ENCODE results near the gene ACE2.

ACE2 gene

DNA sequence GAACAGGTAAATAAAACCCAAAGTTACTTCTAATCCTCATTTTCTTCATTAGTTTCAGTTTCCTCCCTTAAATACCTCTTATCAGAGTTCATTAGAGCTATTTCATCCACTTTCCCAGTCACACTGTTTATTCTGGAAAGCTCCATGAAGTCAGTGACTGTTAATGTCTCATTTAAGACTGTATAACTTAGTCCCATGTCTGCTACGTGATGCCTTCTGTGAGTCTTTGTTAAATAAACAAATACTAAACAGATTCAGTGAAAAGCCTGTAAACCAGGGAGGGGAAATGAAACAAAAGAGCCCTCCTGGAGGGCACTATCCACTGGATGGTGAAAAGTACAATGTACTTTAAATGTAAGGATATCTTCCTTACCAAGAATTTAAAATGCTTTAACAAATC is 24.7 kb downstream of the ACE2 start:
- DNase-seq (ENCODE audit: low spot score) (no peak), FAIRE-seq (no peak)

DNA sequence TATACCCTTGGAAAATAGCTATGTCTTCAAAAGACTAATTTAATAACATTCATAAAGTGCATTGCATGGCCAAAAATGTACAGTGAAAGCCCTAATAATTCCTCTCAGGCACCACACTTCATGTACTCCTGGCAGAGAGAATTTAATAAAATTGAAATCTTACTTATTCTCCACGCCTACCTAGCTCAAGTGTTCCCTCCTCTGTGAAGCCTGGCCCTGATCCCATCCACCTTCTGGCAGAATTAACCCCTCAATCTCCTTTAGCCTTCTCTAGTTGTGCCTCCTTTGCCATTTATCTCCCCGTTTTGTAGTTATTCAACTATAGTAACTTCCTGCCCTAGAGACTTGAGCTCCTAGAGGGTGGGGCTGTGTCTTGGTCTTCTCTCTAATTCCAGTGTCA is 26.7 kb downstream of the ACE2 start:
- FAIRE-seq, result no peak
- no peak for DNase-seq (ENCODE audit: low spot score)

DNA sequence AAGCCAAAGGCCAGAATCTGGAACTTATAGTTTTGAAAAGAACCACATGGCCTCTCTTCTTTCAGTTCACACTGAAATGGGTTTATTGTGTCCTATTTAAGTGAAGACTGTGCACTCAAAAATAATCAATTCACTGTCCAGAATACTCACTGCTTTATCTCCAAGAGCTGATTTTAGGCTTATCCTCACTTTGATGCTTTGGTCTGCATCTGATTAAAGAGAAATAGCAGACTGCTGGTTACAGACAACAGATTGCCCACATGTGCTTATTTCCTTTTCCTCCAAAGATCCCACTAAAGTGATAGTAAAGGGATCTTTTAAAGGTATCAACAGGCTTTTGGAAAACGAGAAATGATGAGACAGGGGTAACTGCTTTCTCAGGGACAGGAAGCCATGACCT is 30.6 kb downstream of the ACE2 start:
- no peak for FAIRE-seq
- DNase-seq (ENCODE audit: low spot score), result no peak

DNA sequence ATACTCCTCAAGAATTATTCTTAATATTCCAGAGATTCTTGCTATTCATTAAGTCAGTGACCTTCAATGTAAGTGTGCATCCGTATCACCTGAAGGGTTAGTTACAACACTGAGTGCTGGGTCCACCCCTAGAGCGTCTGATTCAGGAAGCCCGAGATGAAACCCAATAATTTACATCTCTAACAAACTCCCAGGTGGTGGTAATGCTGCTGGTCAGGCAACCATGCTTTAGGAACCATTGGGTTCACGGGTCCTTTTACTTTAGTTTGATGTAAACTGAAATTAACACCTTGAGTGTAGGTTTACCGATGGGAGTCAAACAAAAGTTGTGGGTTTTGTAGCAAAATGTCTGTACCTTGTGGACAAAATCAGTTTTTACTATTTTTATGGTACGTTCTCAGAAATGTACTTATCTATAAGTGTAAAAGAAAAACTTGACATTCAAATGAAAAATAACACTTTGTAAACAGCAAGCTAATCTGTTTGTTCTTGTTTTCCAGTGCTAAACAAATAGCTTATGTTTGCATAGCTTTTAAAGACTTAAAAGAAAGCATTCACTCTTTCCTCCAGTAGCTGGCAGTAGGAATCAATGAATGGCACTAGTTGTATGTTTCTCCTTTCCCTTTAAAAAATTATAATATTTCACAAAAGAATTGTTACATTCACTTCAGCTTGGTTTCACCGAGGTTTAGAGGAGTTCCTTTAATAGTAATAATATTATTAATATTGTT is 32.7 kb downstream of the ACE2 start:
- DNase-seq (ENCODE audit: low spot score) (no peak), FAIRE-seq (no peak)

DNA sequence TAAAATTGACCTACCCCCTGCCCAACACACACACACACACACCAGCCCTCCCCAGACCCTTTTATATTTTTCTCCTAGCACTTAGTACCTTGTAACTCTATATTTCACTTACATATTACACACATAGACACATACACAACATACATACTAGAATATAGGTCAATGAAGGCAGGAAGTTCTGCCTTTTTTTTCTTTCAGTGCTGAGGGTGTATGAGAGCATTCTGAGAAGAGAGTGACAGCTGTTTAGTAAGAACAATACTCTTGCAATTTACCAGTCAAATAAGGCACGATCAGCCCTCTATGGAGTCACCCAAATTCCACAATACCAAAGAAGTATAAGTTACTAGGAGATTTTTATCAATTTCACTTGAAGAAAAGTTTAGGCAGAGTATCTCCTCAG is 33.5 kb downstream of the ACE2 start:
- no peak for FAIRE-seq
- no peak for DNase-seq (ENCODE audit: low spot score)

DNA sequence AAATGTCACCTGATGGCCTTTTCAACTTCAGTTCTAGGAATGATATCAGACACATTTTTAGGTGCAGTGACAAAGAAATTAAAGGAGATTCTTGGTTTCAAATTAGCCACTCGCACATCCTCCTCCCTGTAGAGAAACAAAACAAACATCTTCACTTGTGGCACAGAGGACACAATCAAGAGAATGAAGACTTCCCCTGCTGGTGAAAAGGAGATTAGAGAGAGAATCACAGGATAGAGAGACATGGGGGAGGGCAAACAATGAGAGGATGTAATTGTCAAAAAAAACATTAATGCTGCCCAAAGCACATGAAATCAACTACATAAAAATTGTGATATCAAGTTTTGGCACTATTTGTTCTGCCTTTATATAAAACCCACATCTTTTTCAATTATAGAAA is 34.5 kb downstream of the ACE2 start:
- FAIRE-seq (no peak), DNase-seq (ENCODE audit: low spot score) (no peak)

DNA sequence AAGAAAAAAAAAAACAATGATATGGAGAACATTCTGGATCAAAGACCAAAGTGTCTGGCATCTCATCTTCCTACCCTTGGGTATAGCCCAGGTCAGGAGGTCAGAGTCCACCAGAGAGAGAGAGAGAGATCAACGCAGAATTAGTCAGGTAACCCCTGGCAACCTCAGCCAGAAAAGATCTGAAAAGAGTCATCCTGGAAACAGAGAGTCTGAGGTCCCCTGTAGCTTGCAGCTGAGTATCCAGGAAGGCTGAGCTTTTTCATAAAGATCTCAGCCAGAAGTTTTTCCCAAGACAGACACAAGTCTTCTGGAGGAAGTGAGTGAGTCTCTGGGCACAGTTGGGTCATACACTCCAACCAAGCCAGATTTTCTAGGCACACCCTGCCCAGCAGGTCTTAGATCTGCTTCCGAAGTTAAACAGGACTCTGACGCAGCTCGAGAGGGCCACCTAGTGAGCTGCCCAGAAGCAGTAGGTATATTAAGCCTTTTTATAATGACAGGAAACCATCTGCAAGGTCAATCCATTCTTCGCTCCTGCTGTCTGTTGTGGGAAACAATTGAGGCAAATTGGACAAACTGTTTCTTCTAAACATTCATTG is 35.7 kb downstream of the ACE2 start:
- DNase-seq (ENCODE audit: low spot score), result no peak
- FAIRE-seq, result no peak

DNA sequence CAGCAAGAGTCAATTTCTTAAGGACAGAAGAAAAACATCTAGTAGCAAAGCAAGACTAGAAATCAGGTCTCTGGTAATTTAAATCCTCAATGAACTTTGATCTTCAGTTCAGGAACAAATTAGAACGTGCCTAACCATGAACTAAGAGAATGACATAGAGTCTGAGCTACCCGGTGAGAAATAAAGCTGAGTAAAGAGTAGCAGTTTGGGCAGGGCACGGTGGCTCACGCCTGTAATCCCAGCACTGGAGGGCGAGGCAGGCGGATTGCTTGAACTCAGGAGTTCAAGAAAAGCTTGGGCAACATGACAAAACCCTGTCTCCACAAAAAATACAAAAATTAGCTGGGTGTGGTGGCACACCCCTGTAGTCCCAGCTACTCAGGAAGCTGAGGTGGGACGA is 37.7 kb downstream of the ACE2 start:
- no peak for FAIRE-seq
- DNase-seq (ENCODE audit: low spot score), result no peak

DNA sequence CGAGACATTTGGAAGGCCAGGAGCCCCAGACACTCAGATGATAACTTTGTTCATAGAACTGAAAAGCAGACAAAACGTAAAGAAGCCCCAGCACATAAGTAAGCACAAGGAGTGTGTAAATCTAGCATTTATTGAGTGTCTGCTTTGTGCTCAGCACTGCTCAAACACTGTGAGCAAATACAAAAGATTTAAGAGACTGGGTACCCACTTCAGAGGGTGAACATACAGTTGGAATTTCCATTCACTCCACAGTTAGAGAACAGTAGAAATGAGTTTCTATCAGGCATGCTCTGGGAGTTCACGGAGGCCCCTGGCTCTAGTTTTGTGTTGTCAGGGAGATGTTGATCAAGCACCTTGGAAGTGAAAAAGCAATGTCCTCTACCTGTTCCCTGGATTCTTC is 39.8 kb downstream of the ACE2 start:
- FAIRE-seq, result no peak
- DNase-seq (ENCODE audit: low spot score), result no peak

DNA sequence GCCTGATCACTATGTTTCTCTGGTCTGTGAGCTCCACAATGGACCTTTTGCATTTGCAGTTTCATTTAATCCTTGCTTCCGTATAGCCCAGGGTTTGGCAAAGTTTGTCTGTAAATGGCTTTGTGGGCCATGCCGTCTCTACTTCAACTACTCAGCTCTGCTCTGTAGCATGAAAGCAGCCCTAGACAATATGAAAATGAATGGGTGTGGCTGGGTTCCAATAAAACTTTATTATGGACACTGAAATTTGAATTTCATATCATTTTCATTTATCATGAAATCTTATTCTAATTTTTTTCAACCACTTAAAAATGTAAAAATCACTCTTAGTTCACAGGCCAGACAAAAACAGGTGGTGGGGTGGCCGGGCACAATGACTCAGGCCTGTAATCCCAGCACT is 41.5 kb downstream of the ACE2 start:
- DNase-seq (ENCODE audit: low spot score), result no peak
- FAIRE-seq, result no peak

DNA sequence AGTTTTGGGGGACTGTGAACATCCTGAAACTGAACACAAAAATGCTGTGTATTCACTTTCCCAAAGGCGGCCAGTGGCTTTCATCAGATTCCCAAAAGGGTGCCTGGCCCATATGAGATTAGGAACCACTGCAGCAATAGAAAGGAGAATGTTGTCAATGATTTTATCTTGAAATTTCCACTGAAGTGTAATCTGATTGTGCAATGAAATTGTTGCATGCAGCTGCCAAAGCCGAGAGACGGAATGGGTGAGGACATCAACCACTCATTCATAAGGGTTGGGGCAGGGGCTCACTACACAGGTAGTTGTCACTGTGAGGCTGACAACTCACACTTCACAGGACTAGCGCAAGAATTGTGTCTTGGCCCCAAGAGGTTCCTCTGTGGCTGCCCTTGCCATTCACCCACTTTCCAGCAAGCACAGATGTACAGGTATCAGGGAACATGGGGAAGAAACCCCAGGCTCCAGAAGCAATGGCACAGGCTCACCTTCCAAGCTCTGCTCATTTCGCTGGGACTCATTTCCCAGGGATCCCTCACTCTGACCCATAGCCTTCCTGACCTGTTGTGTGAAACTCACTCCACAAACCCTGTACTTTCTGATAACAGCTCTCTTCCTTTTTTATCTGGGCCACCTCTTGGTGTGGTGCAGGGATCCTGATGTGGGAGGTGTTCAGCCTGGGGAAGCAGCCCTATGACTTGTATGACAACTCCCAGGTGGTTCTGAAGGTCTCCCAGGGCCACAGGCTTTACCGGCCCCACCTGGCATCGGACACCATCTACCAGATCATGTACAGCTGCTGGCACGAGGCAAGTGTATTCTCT is 51.4 kb downstream of the ACE2 start:
- FAIRE-seq, result no peak
- DNase-seq (ENCODE audit: low spot score), result no peak

DNA sequence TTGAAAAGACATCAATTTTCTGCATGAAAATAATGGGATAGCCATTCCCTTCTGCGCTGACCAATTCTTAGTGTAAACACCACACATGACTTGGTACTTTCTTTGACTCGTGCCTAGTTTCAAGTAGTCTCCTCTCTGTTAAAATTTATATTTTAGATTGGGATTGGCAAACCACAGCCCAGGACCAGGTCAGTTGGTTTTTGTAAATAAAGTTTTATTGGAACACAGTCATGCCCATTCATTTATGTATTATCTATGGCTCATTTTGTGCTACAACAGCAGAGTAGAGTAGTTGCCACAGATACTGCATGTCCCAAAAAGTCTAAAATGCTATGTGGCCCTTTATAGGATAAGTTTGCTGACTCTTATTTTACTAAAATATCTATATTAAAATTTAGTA is 53.4 kb downstream of the ACE2 start:
- no peak for DNase-seq (ENCODE audit: low spot score)
- no peak for FAIRE-seq

DNA sequence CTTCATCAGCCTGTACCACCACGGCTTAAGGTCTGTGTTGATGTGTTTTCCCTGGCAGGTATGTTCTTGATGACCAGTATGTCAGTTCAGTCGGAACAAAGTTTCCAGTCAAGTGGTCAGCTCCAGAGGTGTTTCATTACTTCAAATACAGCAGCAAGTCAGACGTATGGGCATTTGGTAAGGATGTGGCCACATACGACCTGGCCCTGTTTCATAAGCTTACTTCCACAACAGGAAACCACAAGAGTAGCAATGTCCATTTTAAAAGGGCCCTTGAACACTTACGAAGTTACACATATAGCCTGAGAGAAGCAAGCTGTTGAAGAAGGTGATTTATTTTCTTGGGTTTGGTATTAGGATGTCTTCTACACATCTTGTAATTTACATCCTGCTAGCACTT is 54.0 kb downstream of the ACE2 start:
- DNase-seq (ENCODE audit: low spot score) (no peak), FAIRE-seq (no peak)

DNA sequence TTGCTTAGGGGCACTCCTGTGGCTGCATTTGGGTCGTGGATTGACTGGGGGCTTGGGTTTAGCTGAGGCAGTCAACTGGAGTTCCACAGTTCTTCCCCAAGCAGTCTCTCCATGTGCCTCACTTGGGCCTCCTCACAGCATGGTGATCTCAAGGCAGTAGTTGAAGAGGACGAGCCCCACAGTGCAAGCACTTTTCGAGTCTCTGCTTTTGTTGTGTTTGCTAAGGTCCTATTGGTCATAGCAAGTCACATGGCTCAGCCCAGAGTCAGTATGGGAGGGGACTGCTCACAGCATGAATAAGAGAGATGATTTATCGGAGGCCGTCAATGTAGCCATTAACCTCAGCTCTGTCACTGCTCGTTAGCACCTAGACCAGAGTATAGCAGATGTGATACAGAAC is 70.4 kb downstream of the ACE2 start:
- FAIRE-seq (no peak), DNase-seq (ENCODE audit: low spot score) (no peak)

DNA sequence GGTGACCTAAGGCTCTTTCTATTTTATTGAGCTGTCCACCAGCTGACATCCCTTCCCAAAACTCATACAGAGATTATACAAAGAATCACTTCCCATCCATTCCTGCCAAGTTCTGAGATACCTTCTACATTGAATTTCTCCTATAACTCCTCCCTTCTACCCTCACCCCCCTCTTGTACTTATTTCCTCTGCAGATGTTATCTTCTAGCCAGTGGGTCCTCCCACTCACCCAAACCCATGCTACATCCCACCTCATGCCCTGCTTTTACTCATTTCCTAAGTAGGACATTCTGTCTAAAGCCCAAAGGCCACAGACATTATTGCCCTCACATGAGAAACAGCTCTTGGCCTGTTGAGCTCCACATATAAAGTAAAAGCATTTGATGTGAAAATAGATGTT is 71.6 kb downstream of the ACE2 start:
- no peak for DNase-seq (ENCODE audit: low spot score)
- FAIRE-seq, result no peak

DNA sequence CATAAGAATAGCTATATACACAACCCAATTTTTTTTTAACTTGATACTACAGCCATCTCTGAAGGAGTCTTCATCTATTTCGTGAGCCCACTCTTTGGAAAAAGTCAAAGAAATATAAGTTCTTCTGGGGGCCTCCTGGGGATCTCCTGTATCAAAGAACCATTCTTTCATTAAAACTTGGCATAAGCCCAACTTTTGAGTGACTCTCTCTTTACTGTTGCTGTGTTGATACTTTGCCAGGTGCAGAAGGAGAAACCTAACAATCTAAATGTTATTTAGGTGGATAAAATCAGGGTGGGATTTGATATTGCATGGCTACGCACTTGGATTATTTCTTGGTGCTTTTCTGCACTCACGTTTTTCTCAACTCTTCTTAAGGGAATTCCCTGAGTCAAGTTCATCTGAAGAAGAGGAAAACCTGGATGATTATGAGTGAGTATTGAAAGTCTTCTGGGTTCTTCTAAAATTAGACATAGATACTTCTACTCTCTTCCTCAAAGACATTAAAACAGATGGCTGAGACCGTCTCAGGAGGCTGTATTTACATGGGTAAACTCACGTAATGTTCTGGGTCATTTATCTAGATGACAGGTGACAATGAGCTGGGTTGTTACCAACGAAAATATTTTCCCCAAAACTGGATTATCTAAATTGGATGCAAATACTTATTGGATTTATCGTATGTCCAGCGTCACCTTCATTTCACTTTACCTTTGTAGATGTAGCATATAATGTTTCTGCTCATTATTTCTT is 74.9 kb downstream of the ACE2 start:
- FAIRE-seq, result no peak

DNA sequence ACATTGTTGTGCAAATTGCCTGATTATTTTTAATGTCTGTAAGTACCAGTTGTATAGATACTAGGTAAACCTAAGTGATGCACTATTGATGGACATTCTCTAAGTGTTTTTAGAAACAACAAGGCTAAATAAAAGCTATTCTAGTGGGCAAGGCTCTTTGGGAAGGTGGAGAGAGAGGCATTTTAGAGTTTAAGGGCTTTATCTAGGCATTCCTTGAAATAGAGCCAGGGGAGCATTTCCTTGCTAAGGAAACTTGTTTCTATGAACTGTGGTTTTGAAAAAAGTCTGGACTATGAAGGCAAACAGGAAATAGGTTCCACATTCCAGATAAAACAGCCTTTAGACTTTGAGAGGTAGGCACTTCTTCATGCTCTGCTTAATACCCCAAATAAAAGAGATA is 76.3 kb downstream of the ACE2 start:
- FAIRE-seq (no peak), DNase-seq (ENCODE audit: low spot score) (no peak)

More for the DNA sequence above, 74.9 kb downstream of the ACE2 start:
- no peak for DNase-seq (ENCODE audit: low spot score)

DNA sequence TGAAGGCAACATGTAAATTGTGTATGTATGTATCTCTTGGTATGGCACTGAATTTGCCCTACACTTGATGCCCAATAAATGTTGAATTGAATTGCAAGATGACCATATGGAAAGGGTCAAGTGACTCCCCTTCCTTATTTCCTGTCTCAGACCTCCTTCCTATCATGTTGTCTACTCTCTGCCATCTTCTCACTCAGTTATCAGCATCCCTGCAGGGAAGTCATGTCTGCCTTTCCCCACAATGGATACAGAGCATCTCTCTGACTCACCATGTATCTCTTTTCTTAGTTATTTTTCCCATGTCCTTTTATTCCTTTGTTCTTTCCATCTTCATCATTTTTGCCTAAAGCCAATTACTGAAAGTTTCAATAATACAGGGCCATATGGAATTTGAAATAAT is 77.7 kb downstream of the ACE2 start:
- FAIRE-seq, result no peak
- DNase-seq (ENCODE audit: low spot score), result no peak

DNA sequence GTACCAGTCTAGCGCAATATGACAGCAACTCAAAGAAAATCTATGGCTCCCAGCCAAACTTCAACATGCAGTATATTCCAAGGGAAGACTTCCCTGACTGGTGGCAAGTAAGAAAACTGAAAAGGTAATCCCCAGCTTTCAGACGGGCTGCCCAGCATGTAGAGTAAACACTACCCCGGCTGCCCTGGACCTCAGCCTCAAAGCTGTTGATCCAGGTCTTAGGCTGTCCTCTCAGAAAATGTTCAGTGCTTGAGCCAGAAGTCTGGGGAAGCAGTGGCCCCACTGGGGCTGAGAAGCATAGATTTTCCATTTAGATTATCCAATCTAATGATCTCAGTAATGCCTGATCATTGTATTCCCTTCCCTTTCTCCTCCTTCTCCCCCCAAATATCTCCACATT is 78.3 kb downstream of the ACE2 start:
- FAIRE-seq (no peak), DNase-seq (ENCODE audit: low spot score) (no peak)

DNA sequence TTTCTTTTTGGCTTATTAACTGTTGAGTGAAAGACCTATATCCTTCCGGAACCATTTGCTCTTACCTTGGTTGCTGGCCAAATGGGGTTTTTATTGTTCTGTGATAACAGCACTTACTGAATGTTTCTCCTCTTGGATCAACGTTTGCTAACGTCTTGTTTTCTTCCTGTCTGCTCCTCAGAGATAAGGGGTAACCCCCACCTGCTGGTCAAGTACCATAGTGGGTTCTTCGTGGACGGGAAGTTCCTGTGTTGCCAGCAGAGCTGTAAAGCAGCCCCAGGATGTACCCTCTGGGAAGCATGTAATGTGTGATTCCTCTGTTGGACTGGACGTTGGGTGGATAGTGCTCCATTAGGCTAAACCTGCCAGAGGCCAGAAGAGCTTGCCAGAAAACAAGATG is 84.8 kb downstream of the ACE2 start:
- no peak for DNase-seq (ENCODE audit: low spot score)
- no peak for FAIRE-seq

DNA sequence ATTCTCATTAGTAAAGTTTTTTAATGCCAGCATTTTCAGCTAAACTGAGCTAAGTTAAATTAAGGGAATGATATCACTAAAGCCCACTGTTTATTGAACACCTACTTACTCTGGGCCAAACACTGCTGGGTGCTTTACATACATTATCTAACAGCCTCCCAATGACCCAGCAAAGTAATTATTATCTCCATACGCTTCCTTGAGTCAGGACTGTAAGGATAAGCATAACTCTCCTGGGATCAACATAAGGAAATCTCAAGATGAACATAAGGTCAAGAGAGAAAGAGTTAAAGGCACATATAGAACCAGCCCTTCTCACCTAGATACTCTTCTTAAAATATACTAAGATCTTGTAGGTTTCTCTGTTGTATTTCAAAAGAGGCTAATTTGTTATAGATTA is 86.5 kb downstream of the ACE2 start:
- no peak for FAIRE-seq
- no peak for DNase-seq (ENCODE audit: low spot score)

DNA sequence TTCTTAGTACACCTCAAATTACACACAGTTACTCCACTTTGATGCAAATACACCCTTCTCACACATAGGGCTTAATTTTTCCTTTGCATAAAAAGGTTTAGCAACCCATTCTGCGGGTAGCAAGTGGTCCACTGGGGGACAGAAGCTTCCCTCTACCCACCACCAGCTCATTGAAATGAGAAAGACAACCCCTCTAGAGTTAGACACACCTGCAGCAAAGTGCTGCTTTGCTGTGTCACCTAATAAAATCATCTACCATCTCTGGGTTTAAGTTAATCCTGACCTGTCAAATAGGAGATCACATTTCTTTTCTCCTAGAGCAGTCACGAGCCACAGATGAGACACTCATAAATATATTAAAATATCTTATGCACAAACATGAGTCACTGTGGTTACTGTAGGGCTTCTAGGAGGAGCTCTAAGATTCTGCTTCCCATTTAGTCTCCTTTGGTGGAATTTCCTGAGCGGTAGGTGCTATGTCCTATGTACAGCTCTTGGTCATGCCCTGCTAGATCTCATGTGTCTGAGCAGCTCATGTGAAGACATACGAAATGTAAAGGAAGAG is 88.3 kb downstream of the ACE2 start:
- DNase-seq (ENCODE audit: low spot score), result no peak

More for the DNA sequence above, 88.3 kb downstream of the ACE2 start:
- FAIRE-seq, result no peak

Measured in RCC 7860 (cell line).